Osteoblast (primary cell): Measurements from ENCODE around the gene TPRG1L. TPM values are rescaled to one million over a fixed set of nuclear protein-coding genes. Genes with fewer than 3 reads are reported as not detected.

ENCODE experiments used
- DNase-seq: peaks from one replicate; pipeline ENCODE4 v3.0.0; 2011; ENCODE audit warnings: low spot score, mixed read lengths; ENCODE audit not compliant: insufficient read length; ENCODE audit errors: missing footprints
- H2AFZ ChIP-seq: 2 replicates; pipeline ENCODE4 v1.6.0; 2011; ENCODE audit warnings: mild to moderate bottlenecking, low read length
- H3K27ac ChIP-seq: 2 replicates; pipeline ENCODE4 v1.5.1; 2011; ENCODE audit warnings: mild to moderate bottlenecking, low read depth, low read length, moderate library complexity
- H3K27me3 ChIP-seq: 2 replicates; pipeline ENCODE4 v1.6.0; 2012; ENCODE audit warnings: mild to moderate bottlenecking, control low read depth, inconsistent platforms, low read length, moderate library complexity; ENCODE audit not compliant: insufficient read depth
- H3K36me3 ChIP-seq: 2 replicates; pipeline ENCODE4 v1.5.1; 2011; ENCODE audit warnings: mild to moderate bottlenecking, low read length, control low read depth, moderate library complexity; ENCODE audit not compliant: insufficient read depth
- H3K4me1 ChIP-seq: 2 replicates; pipeline ENCODE4 v1.5.1; 2011; ENCODE audit warnings: mild to moderate bottlenecking, low read length, control low read depth, moderate library complexity; ENCODE audit not compliant: insufficient read depth
- H3K4me2 ChIP-seq: 2 replicates; pipeline ENCODE4 v1.6.0; 2011; ENCODE audit warnings: mild to moderate bottlenecking, low read length; ENCODE audit not compliant: insufficient read depth
- H3K4me3 ChIP-seq: fragments of 200-600 bp; sonication (generic); 3 replicates; pipeline ENCODE4 v1.5.1; 2012; ENCODE audit warnings: mild to moderate bottlenecking, low read length, inconsistent platforms; ENCODE audit not compliant: insufficient read depth
- H3K79me2 ChIP-seq: 2 replicates; pipeline ENCODE4 v1.6.0; 2012; ENCODE audit warnings: mild to moderate bottlenecking, low read length, control low read depth, inconsistent platforms; ENCODE audit not compliant: insufficient read depth
- H3K9me3 ChIP-seq: 2 replicates; pipeline ENCODE4 v1.5.1; 2011; ENCODE audit warnings: low read depth, low read length, control low read depth
- H4K20me1 ChIP-seq: 2 replicates; pipeline ENCODE4 v1.6.0; 2012; ENCODE audit warnings: mild to moderate bottlenecking, low read length, control low read depth; ENCODE audit not compliant: insufficient read depth
- CTCF ChIP-seq: IDR thresholded peaks from 2 replicates; pipeline ENCODE4 v1.5.1; 2011; ENCODE audit warnings: mild to moderate bottlenecking, low read depth, low read length, moderate library complexity; ENCODE audit errors: extremely low read depth
- total RNA-seq: library from RNA; depleted of rRNA; stranded (reverse); fragments of >200 nt; gene quantifications from 2 replicates; pipeline ENCODE4 v1.2.3, GENCODE V29; 2012

Gene TPRG1L
- total RNA-seq, 1 donor, result 35.8 TPM

- peaks cover 3% of the 10 kb centered on the region for H4K20me1 ChIP-seq
- H3K27ac ChIP-seq, result no peak overlapping the region
- H3K79me2 ChIP-seq, result peaks cover 4% of the 10 kb centered on the region
- peaks cover 44% of the 10 kb centered on the region for H3K36me3 ChIP-seq
- no peaks in the 10 kb centered on the region for H3K9me3 ChIP-seq
- no peak overlapping the region for H2AFZ ChIP-seq
- H3K4me3 ChIP-seq, result no peak overlapping the region
- DNase-seq, result peak; percentile 81
- no peak overlapping the region for H3K4me2 ChIP-seq
- H3K4me1 ChIP-seq, result peaks cover 1% of the 10 kb centered on the region
- H3K27me3 ChIP-seq, result no peaks in the 10 kb centered on the region
- TF ChIP-seq CTCF, result no peak
Observed at GRCh38 chr1:3630914-3631313, 6.1 kb downstream of the TPRG1L start.

GRCh38 chr1:3631320-3632260 is 6.8 kb downstream of the TPRG1L start:
- Histone ChIP-seq H2AFZ (no peak overlapping the region), H3K4me1 (no peaks in the 10 kb centered on the region), H3K36me3 (peaks cover 48% of the 10 kb centered on the region), H4K20me1 (no peaks in the 10 kb centered on the region), H3K4me3 (no peak overlapping the region), H3K4me2 (no peak overlapping the region), H3K27me3 (no peaks in the 10 kb centered on the region), H3K9me3 (no peaks in the 10 kb centered on the region), H3K27ac (no peak overlapping the region), H3K79me2 (no peaks in the 10 kb centered on the region)
- no peak for DNase-seq
- TF ChIP-seq CTCF, result no peak

- no peaks in the 10 kb centered on the region for H3K27me3 ChIP-seq
- no peak overlapping the region for H3K4me3 ChIP-seq
- no peaks in the 10 kb centered on the region for H3K79me2 ChIP-seq
- no peaks in the 10 kb centered on the region for H4K20me1 ChIP-seq
- H3K27ac ChIP-seq, result no peak overlapping the region
- peak; percentile 89 for DNase-seq
- H3K4me2 ChIP-seq, result no peak overlapping the region
- no peak for TF ChIP-seq CTCF
- no peak overlapping the region for H2AFZ ChIP-seq
- no peaks in the 10 kb centered on the region for H3K4me1 ChIP-seq
- peaks cover 50% of the 10 kb centered on the region for H3K36me3 ChIP-seq
- no peaks in the 10 kb centered on the region for H3K9me3 ChIP-seq
Observed at GRCh38 chr1:3632298-3632697, 7.5 kb downstream of the TPRG1L start.

GRCh38 chr1:3632716-3633343 is 8.0 kb downstream of the TPRG1L start:
- no peak overlapping the region for H2AFZ ChIP-seq
- H3K9me3 ChIP-seq, result no peaks in the 10 kb centered on the region
- TF ChIP-seq CTCF, result no peak
- peaks cover 47% of the 10 kb centered on the region for H3K36me3 ChIP-seq
- peak; percentile 83 for DNase-seq
- no peak overlapping the region for H3K27ac ChIP-seq
- no peaks in the 10 kb centered on the region for H3K27me3 ChIP-seq
- no peaks in the 10 kb centered on the region for H4K20me1 ChIP-seq
- no peaks in the 10 kb centered on the region for H3K79me2 ChIP-seq
- H3K4me1 ChIP-seq, result no peaks in the 10 kb centered on the region
- no peak overlapping the region for H3K4me2 ChIP-seq
- no peak overlapping the region for H3K4me3 ChIP-seq
